ENCODE measurements around the gene UGT2B17.
"Not testable (repeated sequence)": the region's sequence is repeated elsewhere in the genome, so short reads cannot be mapped to it uniquely, and the experiment has no call there.

The UGT2B17 gene

GRCh38 chr4:68576272-68577125 is at the start of gene UGT2B17:
TSS of gene UGT2B17 (minus strand) at chr4:68576322. CDS start at chr4:68568484, 7,838 bp downstream.
- in situ Hi-C loops (cut with HindIII; ENCODE audit: low sequenced_read_pairs), result no loop called here
- TF ChIP-seq CTCF (IDR thresholded peaks at IDR 0.05; ENCODE audit: low read depth, low read length, missing control alignments), result no peak
- H3K4me3 ChIP-seq (ENCODE audit: low read depth, low read length), result no peak within 1 kb of the TSS
- DNase-seq (ENCODE audit: low read depth), result no peak

DNA sequence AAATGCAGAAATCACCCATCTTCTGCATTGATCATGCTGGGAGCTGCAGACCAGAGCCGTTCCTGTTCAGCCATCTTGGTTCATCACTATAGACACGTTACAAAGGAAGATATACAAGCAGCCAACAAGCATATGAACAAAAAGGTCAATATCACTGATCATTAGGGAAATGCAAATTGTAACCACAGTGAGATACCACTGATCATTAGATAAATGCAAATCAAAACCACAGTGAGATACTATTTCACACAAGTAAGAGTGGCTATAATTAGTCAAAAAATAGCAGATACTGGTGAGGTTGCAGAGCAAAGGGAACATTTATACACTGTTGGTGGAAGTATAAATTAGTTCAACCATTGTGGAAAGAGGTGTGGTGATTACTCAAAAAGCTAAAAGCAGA is 46.6 kb upstream of the UGT2B17 start:
- DNase-seq (ENCODE audit: low read depth); in situ Hi-C loops (cut with HindIII; ENCODE audit: low sequenced_read_pairs); H3K4me3 ChIP-seq (ENCODE audit: low read depth, low read length): not testable (repeated sequence)

GRCh38 chr4:68617003-68617698 is 41.0 kb upstream of the UGT2B17 start:
- no peak overlapping the region for H3K4me3 ChIP-seq (ENCODE audit: low read depth, low read length)
- DNase-seq (ENCODE audit: low read depth), result no peak
- TF ChIP-seq CTCF (IDR thresholded peaks at IDR 0.05; ENCODE audit: low read depth, low read length, missing control alignments), result no peak
- in situ Hi-C loops (cut with HindIII; ENCODE audit: low sequenced_read_pairs), result no loop called here

DNA sequence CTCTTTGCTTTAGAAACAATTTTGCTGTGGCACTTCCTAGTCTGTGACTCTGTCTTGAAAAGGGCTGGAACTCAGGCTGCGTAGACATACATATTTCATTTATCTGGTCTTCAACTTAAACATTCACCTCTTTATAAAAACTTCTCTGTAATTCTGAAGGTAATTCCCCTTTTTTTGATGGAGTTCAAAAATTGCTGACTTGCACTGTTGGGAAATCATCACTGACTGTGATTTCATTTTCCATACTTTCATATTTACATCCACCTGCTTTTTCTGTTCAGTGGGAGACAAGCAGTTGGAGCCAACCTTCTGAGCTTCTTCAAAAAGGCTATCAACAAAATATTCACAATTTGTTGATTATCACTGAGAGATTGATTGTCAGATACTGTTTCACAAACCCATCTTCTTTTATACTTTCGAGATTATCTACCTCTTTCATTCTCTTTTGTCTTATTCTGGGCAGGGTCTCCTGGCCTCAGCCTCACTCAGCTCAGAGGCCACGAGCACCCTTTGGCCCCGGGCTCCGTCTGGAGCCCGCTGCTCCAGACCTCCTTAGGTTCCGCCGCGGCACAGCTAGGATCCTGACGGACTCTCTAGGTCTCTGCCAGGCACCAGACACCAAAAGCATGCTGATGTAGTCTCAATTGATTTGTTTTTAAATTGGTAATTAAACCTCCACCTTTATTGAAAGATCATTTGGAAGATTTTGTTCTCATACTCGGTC is 39.7 kb upstream of the UGT2B17 start:
- in situ Hi-C loops (cut with HindIII; ENCODE audit: low sequenced_read_pairs), result no loop called here
- DNase-seq (ENCODE audit: low read depth), result no peak
- H3K4me3 ChIP-seq (ENCODE audit: low read depth, low read length), result no peak overlapping the region
- TF ChIP-seq CTCF (IDR thresholded peaks at IDR 0.05; ENCODE audit: low read depth, low read length, missing control alignments), result no peak

- no peak for DNase-seq (ENCODE audit: low read depth)
- H3K4me3 ChIP-seq (ENCODE audit: low read depth, low read length), result no peak overlapping the region
- TF ChIP-seq CTCF (IDR thresholded peaks at IDR 0.05; ENCODE audit: low read depth, low read length, missing control alignments), result no peak
- in situ Hi-C loops (cut with HindIII; ENCODE audit: low sequenced_read_pairs), result no loop called here
These were observed 37.6 kb upstream of the UGT2B17 start for GRCh38 chr4:68613752-68614151.

- H3K4me3 ChIP-seq (ENCODE audit: low read depth, low read length), result no peak overlapping the region
- DNase-seq (ENCODE audit: low read depth), result no peak
- TF ChIP-seq CTCF (IDR thresholded peaks at IDR 0.05; ENCODE audit: low read depth, low read length, missing control alignments), result no peak
- in situ Hi-C loops (cut with HindIII; ENCODE audit: low sequenced_read_pairs), result no loop called here
These were observed 30.1 kb upstream of the UGT2B17 start for GRCh38 chr4:68606240-68606639.
